Fibroblast of villous mesenchyme (primary cell): ENCODE measurements around the gene CKAP4. TPM values are rescaled to one million over a fixed set of nuclear protein-coding genes. Genes with fewer than 3 reads are reported as not detected.
A peak's percentile ranks its signal among the peaks of the same experiment; 100 is the strongest.

Experiments
- DNase-seq: peaks from one replicate; pipeline ENCODE4 v3.0.0-alpha.2; 2010; ENCODE audit warnings: low read depth
- H3K4me3 ChIP-seq: 2 replicates; pipeline ENCODE4 v1.5.1; 2011; ENCODE audit warnings: low read depth, mild to moderate bottlenecking, low read length
- total RNA-seq: library from RNA; depleted of rRNA; stranded (reverse); fragments of >200 nt; gene quantifications from 2 replicates; pipeline ENCODE4 v1.2.3, GENCODE V29; 2012
- TF ChIP-seq, protein P1 (sequence below): IDR thresholded peaks from 2 replicates; pipeline ENCODE4 v1.5.1; 2012; ENCODE audit warnings: low read depth, mild to moderate bottlenecking, low read length; ENCODE audit not compliant: insufficient read depth

The CKAP4 gene
- total RNA-seq, 1 donor, result 310 TPM

DNA sequence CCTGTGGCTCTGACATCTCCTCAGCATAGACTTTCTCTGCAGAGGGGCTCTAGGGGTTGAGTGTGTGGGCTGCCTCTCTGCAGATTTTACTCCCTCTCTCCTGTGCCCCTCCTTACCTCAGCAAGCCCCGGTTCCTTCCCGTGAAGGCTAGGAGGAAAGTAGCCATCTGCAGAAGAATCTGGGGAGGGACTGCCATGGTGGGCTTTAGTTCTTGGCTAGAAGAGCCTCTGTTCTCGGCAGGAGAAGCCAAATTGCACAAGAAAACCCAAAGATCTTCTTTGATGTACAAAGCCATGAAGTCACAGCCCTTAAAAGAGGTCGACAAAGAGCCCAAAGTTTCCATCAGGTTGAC lies 23.5 kb downstream of the CKAP4 start:
- no peak for DNase-seq
- H3K4me3 ChIP-seq, result no peak overlapping the region
- TF ChIP-seq, protein P1, sequence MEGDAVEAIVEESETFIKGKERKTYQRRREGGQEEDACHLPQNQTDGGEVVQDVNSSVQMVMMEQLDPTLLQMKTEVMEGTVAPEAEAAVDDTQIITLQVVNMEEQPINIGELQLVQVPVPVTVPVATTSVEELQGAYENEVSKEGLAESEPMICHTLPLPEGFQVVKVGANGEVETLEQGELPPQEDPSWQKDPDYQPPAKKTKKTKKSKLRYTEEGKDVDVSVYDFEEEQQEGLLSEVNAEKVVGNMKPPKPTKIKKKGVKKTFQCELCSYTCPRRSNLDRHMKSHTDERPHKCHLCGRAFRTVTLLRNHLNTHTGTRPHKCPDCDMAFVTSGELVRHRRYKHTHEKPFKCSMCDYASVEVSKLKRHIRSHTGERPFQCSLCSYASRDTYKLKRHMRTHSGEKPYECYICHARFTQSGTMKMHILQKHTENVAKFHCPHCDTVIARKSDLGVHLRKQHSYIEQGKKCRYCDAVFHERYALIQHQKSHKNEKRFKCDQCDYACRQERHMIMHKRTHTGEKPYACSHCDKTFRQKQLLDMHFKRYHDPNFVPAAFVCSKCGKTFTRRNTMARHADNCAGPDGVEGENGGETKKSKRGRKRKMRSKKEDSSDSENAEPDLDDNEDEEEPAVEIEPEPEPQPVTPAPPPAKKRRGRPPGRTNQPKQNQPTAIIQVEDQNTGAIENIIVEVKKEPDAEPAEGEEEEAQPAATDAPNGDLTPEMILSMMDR, result no peak

GRCh38 chr12:106223485-106224354 lies 24.1 kb downstream of the CKAP4 start:
- DNase-seq, result peak; percentile 68
- H3K4me3 ChIP-seq, result no peak overlapping the region
- TF ChIP-seq, protein P1, result peak; percentile 91

- DNase-seq, result no peak
- TF ChIP-seq, protein P1, result no peak
- no peak overlapping the region for H3K4me3 ChIP-seq
Measured at GRCh38 chr12:106220536-106220935, 27.3 kb downstream of the CKAP4 start.

GRCh38 chr12:106219043-106219442 lies 28.8 kb downstream of the CKAP4 start:
- no peak overlapping the region for H3K4me3 ChIP-seq
- TF ChIP-seq, protein P1, result no peak
- no peak for DNase-seq

DNA sequence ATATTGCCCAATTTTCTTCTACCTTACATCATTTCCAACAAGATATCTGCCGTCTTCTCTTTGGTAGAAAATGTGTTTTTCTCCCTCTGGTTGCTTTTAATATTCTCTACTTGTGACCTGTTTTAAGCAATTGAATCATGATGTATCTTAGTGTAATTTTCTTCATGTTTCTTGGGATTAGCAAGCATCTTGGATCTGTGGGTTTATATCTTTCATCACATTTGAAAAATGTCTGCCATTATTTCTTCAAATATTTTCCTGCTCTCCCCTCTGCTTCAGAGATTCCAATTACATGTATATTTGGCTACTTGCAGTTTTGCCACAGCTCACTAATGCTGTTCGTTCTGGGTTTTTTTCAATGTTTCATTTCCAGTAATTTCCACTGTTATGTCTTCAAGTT lies 30.1 kb downstream of the CKAP4 start:
- TF ChIP-seq, protein P1, result no peak
- H3K4me3 ChIP-seq, result no peak overlapping the region
- DNase-seq, result no peak

DNA sequence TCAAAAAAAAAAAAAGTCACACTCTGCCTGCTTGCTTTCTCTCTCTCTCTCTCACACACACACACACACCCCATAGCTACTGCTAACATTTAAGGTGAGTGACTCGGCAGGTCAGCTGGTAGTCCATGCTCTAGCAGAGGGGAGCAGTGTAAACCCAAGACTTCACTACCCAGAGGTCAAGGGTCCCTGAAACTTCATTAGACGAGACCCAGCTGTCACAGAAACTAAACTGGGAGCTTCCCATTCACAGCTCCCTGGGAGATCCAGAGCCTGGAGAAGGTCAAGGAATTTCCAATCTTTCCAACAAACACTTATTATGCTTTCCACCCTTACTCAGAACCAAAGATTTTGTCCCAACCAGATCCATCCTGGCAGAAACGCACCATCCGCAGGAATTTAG lies 33.2 kb downstream of the CKAP4 start:
- TF ChIP-seq, protein P1, result no peak
- no peak overlapping the region for H3K4me3 ChIP-seq
- no peak for DNase-seq
